GM19193 (cell line): Measurements from ENCODE around the gene MAOB.

Source experiments
- POLR2A ChIP-seq: IDR thresholded peaks from 4 replicates; pipeline ENCODE4 v1.6.1; 2011; ENCODE audit not compliant: insufficient read depth, insufficient read length; ENCODE audit errors: extremely low read depth

Gene MAOB

GRCh38 chrX:43882294-43882681 lies at the start of gene MAOB:
TSS of gene MAOB (minus strand) at chrX:43882450. CDS start at chrX:43882299, 151 bp downstream.
- no peak for TF ChIP-seq POLR2A

- no peak for TF ChIP-seq POLR2A
These were observed 27.8 kb upstream of the MAOB start for GRCh38 chrX:43910012-43910411.

DNA sequence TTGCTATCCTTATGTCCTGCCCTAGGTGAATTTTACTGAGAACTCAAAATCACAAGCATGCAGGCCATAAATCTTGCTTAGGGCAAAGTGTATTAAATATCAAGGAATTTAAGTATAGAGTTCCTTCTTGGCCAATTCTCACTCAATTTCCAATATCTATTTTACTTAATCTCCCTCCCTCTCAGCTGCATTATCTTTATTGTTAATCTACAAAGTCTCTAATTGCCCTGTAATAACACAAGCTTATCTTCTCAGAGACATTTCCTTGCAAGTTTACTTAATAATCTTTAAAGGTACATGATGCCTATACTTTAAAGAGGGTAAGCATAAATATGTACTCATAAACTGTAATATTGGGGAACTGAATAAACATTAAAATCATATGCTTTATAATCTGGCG lies 26.9 kb upstream of the MAOB start:
- TF ChIP-seq POLR2A = no peak

DNA sequence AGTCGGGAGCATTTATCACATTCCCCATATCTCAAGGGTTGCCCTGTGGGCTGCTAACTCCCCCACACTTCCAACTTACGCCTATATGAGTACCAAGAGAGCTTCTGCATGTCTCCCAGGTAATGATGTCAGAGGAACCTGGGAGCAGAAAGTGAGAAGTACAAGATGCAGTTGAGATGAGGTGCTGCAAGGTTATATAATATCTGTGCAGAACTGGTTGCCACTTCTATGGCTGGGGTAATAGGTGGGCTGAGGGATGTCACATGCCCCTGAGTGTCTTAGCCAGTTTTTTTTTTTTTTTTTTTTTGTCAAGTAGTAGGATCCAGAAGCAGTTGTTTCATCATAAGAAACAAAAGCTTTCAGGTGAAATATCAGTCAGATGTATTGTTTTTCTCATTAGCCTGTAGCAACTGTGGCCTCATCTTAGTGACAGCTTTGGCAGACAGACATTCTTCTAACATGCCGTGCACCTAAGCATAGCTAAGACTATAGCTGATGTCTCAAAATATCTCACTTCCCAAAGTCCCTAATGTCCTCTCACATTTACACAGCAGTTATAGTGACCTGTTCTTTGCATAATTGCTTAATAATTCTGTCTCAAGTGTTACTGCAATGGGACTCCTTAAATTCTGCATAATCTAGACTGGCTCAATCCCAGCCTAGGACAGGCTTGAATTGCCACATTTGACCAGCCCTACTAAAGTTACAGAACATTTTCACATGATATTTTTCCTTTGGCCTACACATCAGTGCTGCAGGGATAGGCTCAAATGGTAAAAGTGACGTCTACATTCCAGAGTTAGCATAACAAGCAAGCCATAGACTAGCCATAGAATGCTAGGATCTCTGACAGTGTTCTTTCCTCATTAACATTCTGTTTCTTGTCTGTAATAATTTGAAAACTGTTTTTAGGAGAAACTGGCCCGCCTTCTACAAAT lies 17.9 kb upstream of the MAOB start:
- TF ChIP-seq POLR2A = no peak

DNA sequence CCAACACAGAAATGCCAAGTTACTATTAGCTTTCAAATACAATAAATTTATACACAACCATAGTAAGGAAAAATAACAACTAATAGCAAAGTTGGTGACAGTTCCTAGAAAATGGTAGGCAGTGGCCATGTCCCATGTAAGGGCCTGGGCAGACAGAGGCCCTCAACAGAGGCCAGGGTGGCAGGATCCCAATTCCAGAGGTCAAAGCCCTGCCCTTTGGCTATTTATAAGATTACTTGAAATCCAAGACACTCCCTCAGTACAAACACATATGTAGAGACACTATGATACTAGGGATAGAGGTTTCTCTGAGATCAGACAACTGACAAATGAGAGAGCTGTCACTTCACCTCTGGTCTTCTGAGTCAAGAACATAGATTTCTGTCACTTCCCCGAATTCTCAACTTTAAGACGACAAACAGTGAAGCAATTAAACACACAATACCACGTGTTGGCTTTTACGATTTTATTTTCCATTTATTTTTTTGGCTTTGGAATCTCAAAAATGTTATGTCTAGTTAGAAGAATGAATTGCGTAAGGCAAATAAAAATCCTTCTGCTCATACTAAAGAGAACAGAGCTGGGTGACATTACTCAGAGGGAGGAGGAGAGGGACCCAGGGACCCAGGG lies 16.3 kb upstream of the MAOB start:
- no peak for TF ChIP-seq POLR2A

GRCh38 chrX:43897290-43897689 lies 15.0 kb upstream of the MAOB start:
- TF ChIP-seq POLR2A = no peak

DNA sequence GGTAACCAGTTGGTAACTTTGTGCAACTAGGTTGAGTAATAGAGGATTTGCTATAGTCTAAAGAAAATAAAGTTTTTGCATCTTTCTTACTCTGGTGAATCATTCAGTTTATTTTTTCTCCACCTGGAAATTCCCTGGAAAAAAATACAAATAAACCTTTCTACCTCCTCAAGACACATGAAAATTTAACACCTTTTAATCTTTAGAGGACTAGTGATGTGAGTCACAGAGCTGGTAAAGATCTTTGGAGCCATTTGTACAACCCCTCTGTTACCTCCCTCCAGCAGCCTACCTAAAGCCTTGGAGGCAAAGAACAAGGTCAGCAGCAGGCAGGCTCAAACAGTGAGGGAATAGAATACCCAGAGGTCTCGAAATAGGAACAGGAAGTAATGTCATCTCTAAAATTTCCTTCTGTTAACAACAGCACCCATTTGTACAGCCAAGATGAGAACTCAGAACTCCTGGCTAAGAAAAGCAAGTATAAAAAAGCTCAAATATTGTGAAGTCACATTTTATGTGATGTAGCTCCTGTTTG lies 10.2 kb upstream of the MAOB start:
- no peak for TF ChIP-seq POLR2A

- TF ChIP-seq POLR2A = no peak
These were observed 3.4 kb upstream of the MAOB start for GRCh38 chrX:43885617-43886016.

GRCh38 chrX:43881410-43882293 lies 598 bp downstream of the MAOB start:
- no peak for TF ChIP-seq POLR2A

- no peak for TF ChIP-seq POLR2A
These were observed 1.8 kb downstream of the MAOB start for GRCh38 chrX:43880425-43880824.

GRCh38 chrX:43878906-43879526 lies 3.2 kb downstream of the MAOB start:
- TF ChIP-seq POLR2A = no peak

DNA sequence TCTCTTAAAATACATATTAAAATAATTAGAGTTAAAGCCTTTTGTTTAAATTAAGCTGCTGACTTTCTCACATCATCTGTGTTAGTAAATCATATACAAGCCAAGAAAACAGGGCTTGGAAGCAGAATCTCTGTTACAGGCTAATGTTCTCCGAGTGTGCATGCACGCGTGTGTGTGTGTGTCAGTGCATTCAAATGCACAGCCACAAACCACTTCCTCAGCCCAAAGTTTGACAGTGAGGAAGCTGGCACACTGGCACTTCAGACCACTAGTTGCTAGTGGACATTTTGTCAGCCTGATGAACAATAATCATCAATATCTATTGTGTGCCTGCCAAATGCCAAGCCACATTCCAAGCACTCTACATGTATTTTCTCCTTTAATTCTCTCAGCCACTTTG lies 5.6 kb downstream of the MAOB start:
- no peak for TF ChIP-seq POLR2A

GRCh38 chrX:43870758-43871419 lies 11.4 kb downstream of the MAOB start:
- TF ChIP-seq POLR2A = no peak

- no peak for TF ChIP-seq POLR2A
These were observed 12.2 kb downstream of the MAOB start for GRCh38 chrX:43870011-43870410.
